Endothelial cell of umbilical vein (primary cell): ENCODE results near the gene MYO16. TPM values are rescaled to one million over a fixed set of nuclear protein-coding genes. Genes with fewer than 3 reads are reported as not detected.

Source experiments
- BruUV-seq: library from RNA; stranded (reverse); fragments of 400-500 nt; replicated peaks from 2 replicates; lab custom pipeline; 2021; lab: Mats Ljungman, UMichigan
- CTCF ChIA-PET: fragments of 300-600, 350-600 bp; sonication (Branson Sonifier 250); formaldehyde crosslinking; loops from one replicate; lab custom pipeline; 2021; ENCODE audit warnings: antibody characterized with exemption, inconsistent platforms; lab: Charles Lee
- POLR2A ChIA-PET: fragments of 300-600, 350-600 bp; sonication (Branson Sonifier 250); formaldehyde crosslinking; loops from one replicate; lab custom pipeline; 2021; ENCODE audit warnings: antibody characterized with exemption, inconsistent platforms; lab: Charles Lee
- DNase-seq: peaks from one replicate; pipeline ENCODE4 v3.0.0-alpha.2; 2011; ENCODE audit warnings: low read depth, low spot score
- FAIRE-seq: peaks from 2 replicates; lab custom pipeline; 2011; peaks lifted over from hg19 to GRCh38; lab: Jason Lieb, UNC
- H2AFZ ChIP-seq: 2 replicates; pipeline ENCODE4 v1.6.0; 2012; ENCODE audit warnings: low read depth, low read length, control low read depth, inconsistent platforms
- H3K27ac ChIP-seq: 2 replicates; pipeline ENCODE4 v1.5.1; 2011; ENCODE audit warnings: low read depth, mild to moderate bottlenecking, control low read depth, low read length, moderate library complexity; ENCODE audit not compliant: insufficient read depth
- H3K27me3 ChIP-seq, 2 experiments: 2 replicates each; pipeline versions ENCODE4 v1.6.0 to v1.6.1; 2011; ENCODE audit warnings: low read length in 2 of 2, mixed read lengths in 1 of 2; ENCODE audit not compliant: control insufficient read depth in 2 of 2, insufficient read depth in 2 of 2
- H3K36me3 ChIP-seq, 2 experiments: 2 replicates in 1 of 2; 3 replicates in 1 of 2; pipeline ENCODE4 v1.5.1; 2011; ENCODE audit warnings: low read length in 2 of 2, mild to moderate bottlenecking in 1 of 2, moderate library complexity in 1 of 2; ENCODE audit not compliant: control insufficient read depth in 2 of 2, insufficient read depth in 2 of 2; ENCODE audit errors: extremely low read depth in 1 of 2
- H3K4me1 ChIP-seq: 3 replicates; pipeline ENCODE4 v1.5.1; 2011; ENCODE audit warnings: mild to moderate bottlenecking, low read length; ENCODE audit not compliant: control insufficient read depth, insufficient read depth; ENCODE audit errors: extremely low read depth
- H3K4me2 ChIP-seq: 2 replicates; pipeline ENCODE4 v1.6.1; 2011; ENCODE audit warnings: low read length, control low read depth, mixed read lengths; ENCODE audit not compliant: insufficient read depth
- H3K4me3 ChIP-seq, 3 experiments: fragments of 200-600 bp in 1 of 3; sonication (generic), shearing (Covaris generic) in 1 of 3; replicated peaks in 1 of 3; 2 replicates each; pipeline ENCODE4 v1.5.1; 2011 to 2016; ENCODE audit warnings: control low read depth in 3 of 3, low read length in 3 of 3, mild to moderate bottlenecking in 2 of 3, inconsistent platforms in 1 of 3, low read depth in 1 of 3, moderate library complexity in 1 of 3; ENCODE audit not compliant: insufficient read depth in 1 of 3
- H3K79me2 ChIP-seq: 2 replicates; pipeline ENCODE4 v1.6.0; 2012; ENCODE audit warnings: low read length, inconsistent platforms; ENCODE audit not compliant: control insufficient read depth, insufficient read depth
- H3K9ac ChIP-seq: replicated peaks from 2 replicates; pipeline ENCODE3; 2011; ENCODE audit warnings: low read length, control low read depth; ENCODE audit not compliant: insufficient read depth; ENCODE audit errors: extremely low read depth
- H3K9me1 ChIP-seq: replicated peaks from 3 replicates; pipeline ENCODE4 v1.6.0; 2011; ENCODE audit warnings: mild to moderate bottlenecking, low read length; ENCODE audit not compliant: control insufficient read depth, insufficient read depth; ENCODE audit errors: extremely low read depth
- H3K9me3 ChIP-seq: replicated peaks from 2 replicates; pipeline ENCODE4 v1.5.1; 2012; ENCODE audit warnings: low read length, inconsistent platforms; ENCODE audit not compliant: control insufficient read depth, insufficient read depth
- H4K20me1 ChIP-seq: replicated peaks from 2 replicates; pipeline ENCODE3; 2011; ENCODE audit warnings: mild to moderate bottlenecking, low read length; ENCODE audit not compliant: control insufficient read depth, insufficient read depth; ENCODE audit errors: extremely low read depth
- EZH2 ChIP-seq: IDR thresholded peaks from 2 replicates; pipeline ENCODE4 v1.6.1; 2012; ENCODE audit warnings: borderline replicate concordance, low read depth, mild to moderate bottlenecking, moderate library complexity, low read length, inconsistent platforms; ENCODE audit not compliant: severe bottlenecking
- FOS ChIP-seq: IDR thresholded peaks from 2 replicates; pipeline ENCODE4 v1.6.1; 2011; ENCODE audit warnings: mild to moderate bottlenecking, low read length, moderate library complexity, borderline replicate concordance; ENCODE audit not compliant: insufficient read depth
- GATA2 ChIP-seq: IDR thresholded peaks from 2 replicates; pipeline ENCODE4 v1.7.0; 2011; ENCODE audit warnings: low read depth, mild to moderate bottlenecking, moderate library complexity, mixed read lengths, low read length; ENCODE audit not compliant: insufficient read length, insufficient read depth
- JUN ChIP-seq: IDR thresholded peaks from 2 replicates; pipeline ENCODE4 v1.6.1; 2011; ENCODE audit warnings: borderline replicate concordance, low read depth; ENCODE audit not compliant: insufficient read length, insufficient read depth
- MYC ChIP-seq: IDR thresholded peaks from one replicate; pipeline ENCODE4 v1.6.1; 2011; ENCODE audit warnings: mild to moderate bottlenecking, low read depth, low read length
- POLR2A ChIP-seq: IDR thresholded peaks from 2 replicates; pipeline ENCODE4 v1.6.1; 2012; ENCODE audit warnings: low read depth, mild to moderate bottlenecking, control low read depth, low read length
- POLR2AphosphoS5 ChIP-seq: IDR thresholded peaks from 2 replicates; pipeline ENCODE4 v1.6.1; 2012; ENCODE audit warnings: low read depth, mild to moderate bottlenecking, control low read depth, low read length, moderate library complexity; ENCODE audit not compliant: insufficient read depth
- dilution Hi-C: fragments of 300-500 bp; cut with MboI; formaldehyde crosslinking; loops from one replicate; pipeline ENCODE4 v1.15.0; 2019; ENCODE audit warnings: low sequenced_read_pairs; ENCODE audit not compliant: extremely low pct_ligation_motif_present
- intact Hi-C: fragments of 100-400 bp; cut with micrococcal nuclease; formaldehyde crosslinking; loops from one replicate; pipeline ENCODE4 v1.10.0; 2022
- polyA plus RNA-seq, 4 experiments: library from polyadenylated mRNA; depleted of rRNA in 3 of 4; stranded (reverse) in 3 of 4; unstranded in 1 of 4; fragments of >200 nt; gene quantifications; 2 replicates each; pipeline versions ENCODE4 v1.2.1 to v1.2.3, GENCODE V29; 2011 to 2012; ENCODE audit warnings: missing spikeins in 1 of 4
- total RNA-seq: library from RNA; stranded (reverse); gene quantifications from 2 replicates; pipeline ENCODE4 v1.2.3, GENCODE V29; 2021
- TF ChIP-seq, protein P1 (sequence below): IDR thresholded peaks from 2 replicates; pipeline ENCODE4 v1.6.1; 2011; ENCODE audit not compliant: insufficient read depth, insufficient read length
- TF ChIP-seq, protein P2 (sequence below), 2 donors: IDR thresholded peaks; 1 replicate in 1 of 2; 2 replicates in 1 of 2; pipeline ENCODE4 v1.5.1; 2011; ENCODE audit warnings: low read length in 2 of 2, mild to moderate bottlenecking in 2 of 2, moderate library complexity in 2 of 2, control low read depth in 1 of 2, inconsistent platforms in 1 of 2, low read depth in 1 of 2; ENCODE audit not compliant: insufficient read depth in 1 of 2; ENCODE audit errors: extremely low read depth in 1 of 2

Gene MYO16
- total and polyA plus RNA-seq, 2 donors (not counting 3 experiments of a cell fraction or from before 2014, with no cell fraction given), result 0.03 to 0.04 TPM

DNA sequence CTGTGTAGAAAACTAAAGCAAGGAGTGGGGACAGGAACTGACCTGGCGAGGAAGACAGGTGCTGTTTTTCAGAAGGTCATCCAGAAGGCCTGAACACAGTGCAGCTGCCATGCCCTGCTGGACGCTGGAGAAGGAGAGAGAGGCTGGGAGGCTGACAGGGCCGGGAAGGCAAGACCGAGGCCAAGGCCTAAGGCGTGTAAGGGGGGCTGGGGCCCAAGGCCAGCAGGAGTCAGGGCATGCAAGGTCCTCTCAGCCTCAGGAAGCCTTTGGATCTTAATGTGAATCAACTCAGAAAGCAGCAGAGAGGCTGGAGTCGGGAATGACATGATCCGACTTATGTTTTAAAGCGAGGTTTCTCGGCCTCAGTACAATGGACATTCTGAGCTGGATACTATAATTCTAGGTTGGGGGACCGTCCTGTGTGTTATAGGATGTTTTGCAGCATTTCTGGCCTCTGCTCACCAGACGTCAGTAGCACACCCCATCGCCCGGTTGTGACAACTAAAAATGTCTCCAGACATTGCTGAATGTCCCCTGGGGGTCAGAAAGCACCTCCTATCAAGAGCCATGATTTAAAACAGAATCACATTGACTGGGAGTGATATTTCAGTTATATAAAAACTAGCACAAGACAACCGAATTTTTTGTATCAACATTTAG lies 530.4 kb downstream of the MYO16 start:
- POLR2A ChIA-PET, result no interaction called here
- CTCF ChIA-PET, result no interaction called here
- no peaks in the 10 kb centered on the region for H3K9me1 ChIP-seq
- H3K4me2 ChIP-seq, result no peak overlapping the region
- H3K27ac ChIP-seq, result no peak overlapping the region
- no peaks in the 10 kb centered on the region for H4K20me1 ChIP-seq
- BruUV-seq, result no TSS peak
- TF ChIP-seq POLR2AphosphoS5 (no peak), FOS (no peak), EZH2 (no peak), POLR2A (no peak), JUN (no peak), MYC (no peak), GATA2 (no peak)
- TF ChIP-seq, protein P1, sequence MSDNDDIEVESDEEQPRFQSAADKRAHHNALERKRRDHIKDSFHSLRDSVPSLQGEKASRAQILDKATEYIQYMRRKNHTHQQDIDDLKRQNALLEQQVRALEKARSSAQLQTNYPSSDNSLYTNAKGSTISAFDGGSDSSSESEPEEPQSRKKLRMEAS, result no peak
- TF ChIP-seq, protein P2, sequence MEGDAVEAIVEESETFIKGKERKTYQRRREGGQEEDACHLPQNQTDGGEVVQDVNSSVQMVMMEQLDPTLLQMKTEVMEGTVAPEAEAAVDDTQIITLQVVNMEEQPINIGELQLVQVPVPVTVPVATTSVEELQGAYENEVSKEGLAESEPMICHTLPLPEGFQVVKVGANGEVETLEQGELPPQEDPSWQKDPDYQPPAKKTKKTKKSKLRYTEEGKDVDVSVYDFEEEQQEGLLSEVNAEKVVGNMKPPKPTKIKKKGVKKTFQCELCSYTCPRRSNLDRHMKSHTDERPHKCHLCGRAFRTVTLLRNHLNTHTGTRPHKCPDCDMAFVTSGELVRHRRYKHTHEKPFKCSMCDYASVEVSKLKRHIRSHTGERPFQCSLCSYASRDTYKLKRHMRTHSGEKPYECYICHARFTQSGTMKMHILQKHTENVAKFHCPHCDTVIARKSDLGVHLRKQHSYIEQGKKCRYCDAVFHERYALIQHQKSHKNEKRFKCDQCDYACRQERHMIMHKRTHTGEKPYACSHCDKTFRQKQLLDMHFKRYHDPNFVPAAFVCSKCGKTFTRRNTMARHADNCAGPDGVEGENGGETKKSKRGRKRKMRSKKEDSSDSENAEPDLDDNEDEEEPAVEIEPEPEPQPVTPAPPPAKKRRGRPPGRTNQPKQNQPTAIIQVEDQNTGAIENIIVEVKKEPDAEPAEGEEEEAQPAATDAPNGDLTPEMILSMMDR (IDR thresholded peaks at IDR 0.05; ENCODE audit: extremely low read depth in 1 of 2, insufficient read depth in 1 of 2, low read depth in 1 of 2, low read length in 2 of 2), result no peak
- no peak overlapping the region for H2AFZ ChIP-seq
- no peak for FAIRE-seq
- H3K4me1 ChIP-seq, result peaks cover 25% of the 10 kb centered on the region
- dilution Hi-C loops (no loop called here), intact Hi-C loops (no loop called here)
- H3K79me2 ChIP-seq, result no peaks in the 10 kb centered on the region
- no peaks in the 10 kb centered on the region for H3K36me3 ChIP-seq
- H3K9ac ChIP-seq, result no peak overlapping the region
- no peaks in the 10 kb centered on the region for H3K27me3 ChIP-seq
- DNase-seq, result no peak
- H3K4me3 ChIP-seq, result no peak overlapping the region
- H3K9me3 ChIP-seq, result no peaks in the 10 kb centered on the region
